Body of pancreas (tissue), 4 donors: ENCODE measurements around the gene TRPM5. TPM values are rescaled to one million over a fixed set of nuclear protein-coding genes. Genes with fewer than 3 reads are reported as not detected.
A peak's percentile ranks its signal among the peaks of the same experiment; 100 is the strongest.

ENCODE experiments used
- ATAC-seq: fragments of 150-250 bp; one replicate; pipeline ENCODE4 v1.9.1; 2016
- DNase-seq, 4 donors: peaks; one replicate each; pipeline ENCODE4 v3.0.0-alpha.2; 2019
- H3K27ac ChIP-seq, 4 donors: fragments of 200-600 bp; sonication (generic); 1 replicate in 3 of 4; 2 replicates in 1 of 4; pipeline versions ENCODE4 v1.5.1 to v1.6.1; 2016 to 2019; ENCODE audit warnings: mild to moderate bottlenecking in 1 of 4, mixed read lengths in 1 of 4, moderate library complexity in 1 of 4
- H3K27me3 ChIP-seq, 2 donors: fragments of 200-600 bp; sonication (generic); one replicate each; pipeline ENCODE4 v1.6.0; 2016; ENCODE audit warnings: mild to moderate bottlenecking in 1 of 2
- H3K36me3 ChIP-seq, 2 donors: fragments of 200-600 bp; sonication (generic); replicated peaks in 1 of 2; 2 replicates each; pipeline ENCODE4 v1.5.1; 2016; ENCODE audit warnings: low read depth in 2 of 2; ENCODE audit not compliant: insufficient read depth in 1 of 2
- H3K4me1 ChIP-seq: fragments of 200-600 bp; sonication (generic); one replicate; pipeline ENCODE4 v1.6.0; 2016
- H3K4me3 ChIP-seq, 2 donors: fragments of 200-600 bp; sonication (generic); 1 replicate in 1 of 2; 2 replicates in 1 of 2; pipeline ENCODE4 v1.5.1; 2016 to 2019
- H3K9me3 ChIP-seq, 3 donors: fragments of 200-600 bp; sonication (generic); 1 replicate in 2 of 3; 2 replicates in 1 of 3; pipeline ENCODE4 v1.5.1; 2016
- POLR2A ChIP-seq, 3 donors: fragments of 450-650 bp; IDR thresholded peaks; one replicate each; pipeline ENCODE4 v1.6.1; 2016; ENCODE audit warnings: antibody characterized with exemption in 3 of 3, mild to moderate bottlenecking in 2 of 3
- WGBS, 2 donors: methylation state at CpG; one replicate each; pipeline ENCODE4 v1.1.5; 2017; 5-methylcytosine and 5-hydroxymethylcytosine counted together
- intact Hi-C: fragments of 100-400 bp; cut with DNase I; formaldehyde crosslinking; loops from one replicate; pipeline ENCODE4 v1.15.1; 2023
- total RNA-seq, 2 donors: library from RNA; depleted of rRNA; stranded (reverse); fragments of >200 nt; gene quantifications; one replicate each; pipeline ENCODE4 v1.1.0, GENCODE V29; 2016
- TF ChIP-seq, protein P1 (sequence below), 7 experiments: fragments of 450-650 bp in 4 of 7; fragments of 200-600 bp in 3 of 7; sonication (generic) in 3 of 7; IDR thresholded peaks; one replicate each; pipeline ENCODE4 v1.5.1; 2016 to 2019; ENCODE audit warnings: antibody characterized with exemption in 7 of 7

TRPM5 gene
- total RNA-seq, 2 donors from 2014 or later, result under 0.01 to 2.6 TPM

GRCh38 chr11:2398664-2399355, 45.5 kb downstream of the TRPM5 start:
- no peaks in the 10 kb centered on the region for H3K9me3 ChIP-seq
- DNase-seq, result no peak
- intact Hi-C loops, result no loop called here
- 42 to 47% methylated on average over 4 to 7 of the region's 7 CpGs for WGBS, 2 donors
- ATAC-seq, result no peak
- H3K4me3 ChIP-seq, result no peak overlapping the region
- H3K27ac ChIP-seq, result peak overlapping the region in 3 of 4 donors; percentile 91 to 97 (median 95)
- peaks cover 0 to 24% of the 10 kb centered on the region in 2 donors for H3K36me3 ChIP-seq
- peaks cover 29% of the 10 kb centered on the region for H3K4me1 ChIP-seq
- no peak for TF ChIP-seq POLR2A (IDR thresholded peaks at IDR 0.05)
- TF ChIP-seq, protein P1, sequence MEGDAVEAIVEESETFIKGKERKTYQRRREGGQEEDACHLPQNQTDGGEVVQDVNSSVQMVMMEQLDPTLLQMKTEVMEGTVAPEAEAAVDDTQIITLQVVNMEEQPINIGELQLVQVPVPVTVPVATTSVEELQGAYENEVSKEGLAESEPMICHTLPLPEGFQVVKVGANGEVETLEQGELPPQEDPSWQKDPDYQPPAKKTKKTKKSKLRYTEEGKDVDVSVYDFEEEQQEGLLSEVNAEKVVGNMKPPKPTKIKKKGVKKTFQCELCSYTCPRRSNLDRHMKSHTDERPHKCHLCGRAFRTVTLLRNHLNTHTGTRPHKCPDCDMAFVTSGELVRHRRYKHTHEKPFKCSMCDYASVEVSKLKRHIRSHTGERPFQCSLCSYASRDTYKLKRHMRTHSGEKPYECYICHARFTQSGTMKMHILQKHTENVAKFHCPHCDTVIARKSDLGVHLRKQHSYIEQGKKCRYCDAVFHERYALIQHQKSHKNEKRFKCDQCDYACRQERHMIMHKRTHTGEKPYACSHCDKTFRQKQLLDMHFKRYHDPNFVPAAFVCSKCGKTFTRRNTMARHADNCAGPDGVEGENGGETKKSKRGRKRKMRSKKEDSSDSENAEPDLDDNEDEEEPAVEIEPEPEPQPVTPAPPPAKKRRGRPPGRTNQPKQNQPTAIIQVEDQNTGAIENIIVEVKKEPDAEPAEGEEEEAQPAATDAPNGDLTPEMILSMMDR (IDR thresholded peaks at IDR 0.05), result no peak
- H3K27me3 ChIP-seq, result no peaks in the 10 kb centered on the region

DNA sequence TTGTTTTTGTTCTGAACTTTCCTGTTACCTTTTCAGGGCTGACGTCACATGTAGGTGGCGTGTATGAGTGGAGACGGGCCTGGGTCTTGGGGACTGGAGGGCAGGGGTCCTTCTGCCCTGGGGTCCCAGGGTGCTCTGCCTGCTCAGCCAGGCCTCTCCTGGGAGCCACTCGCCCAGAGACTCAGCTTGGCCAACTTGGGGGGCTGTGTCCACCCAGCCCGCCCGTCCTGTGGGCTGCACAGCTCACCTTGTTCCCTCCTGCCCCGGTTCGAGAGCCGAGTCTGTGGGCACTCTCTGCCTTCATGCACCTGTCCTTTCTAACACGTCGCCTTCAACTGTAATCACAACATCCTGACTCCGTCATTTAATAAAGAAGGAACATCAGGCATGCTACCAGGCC, 47.3 kb downstream of the TRPM5 start:
- H3K9me3 ChIP-seq, result no peaks in the 10 kb centered on the region
- no peak for DNase-seq
- H3K36me3 ChIP-seq, result peaks cover 0 to 17% of the 10 kb centered on the region in 2 donors
- H3K4me1 ChIP-seq, result peaks cover 25% of the 10 kb centered on the region
- no peaks in the 10 kb centered on the region for H3K27me3 ChIP-seq
- TF ChIP-seq POLR2A (IDR thresholded peaks at IDR 0.05), result no peak
- TF ChIP-seq, protein P1 (IDR thresholded peaks at IDR 0.05), result no peak
- intact Hi-C loops, result no loop called here
- H3K4me3 ChIP-seq, result no peak overlapping the region
- 85 to 91% methylated on average over 12 of the region's 12 CpGs for WGBS, 2 donors
- H3K27ac ChIP-seq, result no peak overlapping the region
- no peak for ATAC-seq

GRCh38 chr11:2396471-2396870, 47.8 kb downstream of the TRPM5 start:
- Histone ChIP-seq H3K36me3 (peaks cover 0 to 17% of the 10 kb centered on the region in 2 donors), H3K27ac (no peak overlapping the region), H3K4me3 (no peak overlapping the region), H3K27me3 (no peaks in the 10 kb centered on the region), H3K9me3 (no peaks in the 10 kb centered on the region), H3K4me1 (peaks cover 19% of the 10 kb centered on the region)
- 91 to 93% methylated on average over 24 to 26 of the region's 26 CpGs for WGBS, 2 donors
- intact Hi-C loops, result no loop called here
- no peak for TF ChIP-seq POLR2A (IDR thresholded peaks at IDR 0.05)
- TF ChIP-seq, protein P1 (IDR thresholded peaks at IDR 0.05), result no peak
- DNase-seq (no peak), ATAC-seq (no peak)

GRCh38 chr11:2395856-2396255, 48.5 kb downstream of the TRPM5 start:
- intact Hi-C loops, result no loop called here
- Histone ChIP-seq H3K9me3 (no peaks in the 10 kb centered on the region), H3K4me3 (no peak overlapping the region), H3K36me3 (peaks cover 0 to 17% of the 10 kb centered on the region in 2 donors), H3K27me3 (no peaks in the 10 kb centered on the region), H3K27ac (no peak overlapping the region), H3K4me1 (peaks cover 15% of the 10 kb centered on the region)
- ATAC-seq (no peak), DNase-seq (no peak)
- no peak for TF ChIP-seq POLR2A (IDR thresholded peaks at IDR 0.05)
- 87 to 94% methylated on average over 10 to 17 of the region's 17 CpGs for WGBS, 2 donors

DNA sequence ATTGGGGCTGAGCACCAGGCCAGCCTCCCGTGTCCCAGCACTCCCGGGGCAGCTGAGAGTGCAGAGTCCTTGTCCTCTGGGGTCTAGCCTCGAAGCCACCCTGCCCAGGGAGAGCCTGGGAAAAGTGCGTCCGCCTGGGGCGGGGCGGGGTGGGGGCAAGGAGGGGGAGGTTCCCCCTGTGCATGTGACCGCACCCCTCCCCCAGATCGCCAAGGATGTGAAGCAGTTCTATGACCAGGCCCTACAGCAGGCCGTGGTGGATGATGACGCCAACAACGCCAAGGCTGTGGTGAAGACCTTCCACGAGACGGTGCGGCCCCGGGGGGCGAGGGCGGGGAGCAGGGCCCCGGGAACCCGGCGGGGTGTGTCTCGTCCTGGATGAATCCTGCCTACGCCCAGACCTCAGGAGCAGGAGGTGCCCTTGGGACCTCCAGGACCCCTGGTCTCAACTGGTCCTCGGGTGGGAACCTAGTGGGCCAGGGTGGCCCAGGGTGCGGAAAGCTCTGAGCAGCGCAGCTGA, 49.0 kb downstream of the TRPM5 start:
- TF ChIP-seq, protein P1 (IDR thresholded peaks at IDR 0.05), result no peak
- no peak for TF ChIP-seq POLR2A (IDR thresholded peaks at IDR 0.05)
- Histone ChIP-seq H3K4me1 (peaks cover 17% of the 10 kb centered on the region), H3K36me3 (peaks cover 0 to 17% of the 10 kb centered on the region in 2 donors), H3K9me3 (no peaks in the 10 kb centered on the region), H3K27me3 (no peaks in the 10 kb centered on the region), H3K4me3 (no peak overlapping the region), H3K27ac (peak overlapping the region in 1 of 4 donors; percentile 10)
- intact Hi-C loops, result no loop called here
- DNase-seq, result no peak
- WGBS, 2 donors, result 93% methylated on average over 26 of the region's 26 CpGs; no CpG with 5 or more reads in 1 of the 2 donors
- no peak for ATAC-seq
